HepG2 (cell line): Measurements from ENCODE around the gene BMP6. TPM values are rescaled to one million over a fixed set of nuclear protein-coding genes. Genes with fewer than 3 reads are reported as not detected.

Experiments used
- ATAC-seq: fragments of 200-7000 bp; cut with Tn5 transposase; 3 replicates; pipeline ENCODE4 v1.9.1; 2020; ENCODE audit warnings: mild to moderate bottlenecking, moderate library complexity
- BruUV-seq: library from RNA; stranded (reverse); fragments of 400-500 nt; replicated peaks from 2 replicates; lab custom pipeline; 2021; lab: Mats Ljungman, UMichigan
- CTCF ChIA-PET: fragments of 300-600 bp; formaldehyde crosslinking; extraction: SDS; loops from one replicate; lab custom pipeline; 2021; ENCODE audit warnings: low total read pairs, inconsistent platforms, low intra/inter-chr PET ratio; lab: Yijun Ruan, JAX
- POLR2A ChIA-PET: fragments of 350-600 bp; sonication (Branson Sonifier 250); formaldehyde crosslinking; loops from one replicate; lab custom pipeline; 2020; ENCODE audit warnings: antibody characterized with exemption, inconsistent platforms; lab: Yijun Ruan, JAX
- DNase-seq: peaks from one replicate; pipeline ENCODE4 v3.0.0-alpha.2; 2015; ENCODE audit warnings: low spot score
- FAIRE-seq: peaks from 3 replicates; lab custom pipeline; 2011; peaks lifted over from hg19 to GRCh38; lab: Jason Lieb, UNC
- H2AFZ ChIP-seq: one replicate; pipeline ENCODE4 v1.6.1; 2011; ENCODE audit warnings: low read length, inconsistent platforms
- H3K27ac ChIP-seq: fragments of 300-600 bp; 3 replicates; pipeline ENCODE4 v1.8.0; 2011; ENCODE audit warnings: mixed run types, mild to moderate bottlenecking, mixed read lengths, low read length, inconsistent platforms; ENCODE audit not compliant: insufficient read depth; ENCODE audit errors: extremely low read length
- H3K27me3 ChIP-seq, 2 experiments: fragments of 200-600 bp in 1 of 2; 2 replicates in 1 of 2; 3 replicates in 1 of 2; pipeline versions ENCODE4 v1.6.0 to v1.8.0; 2011; ENCODE audit warnings: low read length in 2 of 2, mild to moderate bottlenecking in 2 of 2, moderate library complexity in 2 of 2, inconsistent platforms in 1 of 2; ENCODE audit not compliant: insufficient read depth in 2 of 2, control insufficient read depth in 1 of 2
- H3K36me3 ChIP-seq, 2 experiments: fragments of 200-600 bp in 1 of 2; replicated peaks in 1 of 2; 2 replicates in 1 of 2; 3 replicates in 1 of 2; pipeline versions ENCODE4 v1.5.1 to v1.8.0; 2011; ENCODE audit warnings: low read length in 2 of 2, inconsistent platforms in 1 of 2; ENCODE audit not compliant: insufficient read depth in 2 of 2, control insufficient read depth in 1 of 2
- H3K4me1 ChIP-seq: 2 replicates; pipeline ENCODE4 v1.5.1; 2012; ENCODE audit warnings: low read length, inconsistent platforms; ENCODE audit not compliant: insufficient read depth
- H3K4me2 ChIP-seq: 2 replicates; pipeline ENCODE4 v1.6.0; 2011; ENCODE audit warnings: low read depth, low read length, inconsistent platforms
- H3K4me3 ChIP-seq, 3 experiments: fragments of 200-600 bp in 1 of 3; sonication (generic), shearing (Covaris generic) in 1 of 3; replicated peaks in 1 of 3; 2 replicates each; pipeline ENCODE4 v1.5.1; 2011 to 2016; ENCODE audit warnings: low read length in 3 of 3, inconsistent platforms in 2 of 3, low read depth in 2 of 3, mild to moderate bottlenecking in 2 of 3, control low read depth in 1 of 3, mixed read lengths in 1 of 3; ENCODE audit not compliant: insufficient read depth in 1 of 3
- H3K79me2 ChIP-seq: one replicate; pipeline ENCODE4 v1.6.1; 2011; ENCODE audit warnings: low read length, inconsistent platforms; ENCODE audit not compliant: insufficient read depth
- H3K9ac ChIP-seq: 2 replicates; pipeline ENCODE4 v1.6.0; 2011; ENCODE audit warnings: mild to moderate bottlenecking, low read depth, low read length, inconsistent platforms; ENCODE audit not compliant: insufficient read depth
- H3K9me3 ChIP-seq: 2 replicates; pipeline ENCODE4 v1.5.1; 2012; ENCODE audit warnings: mild to moderate bottlenecking, low read length
- H4K20me1 ChIP-seq: 2 replicates; pipeline ENCODE4 v1.6.0; 2011; ENCODE audit warnings: inconsistent platforms, mild to moderate bottlenecking, low read length, moderate library complexity; ENCODE audit not compliant: insufficient read depth
- RBM22 ChIP-seq: fragments of 200-400 bp; formaldehyde crosslinking; optimal IDR thresholded peaks from 2 replicates; pipeline ENCODE3; 2017; ENCODE audit warnings: mild to moderate bottlenecking, low read length, moderate library complexity
- SCMH1 ChIP-seq: sonication (generic); formaldehyde crosslinking; IDR thresholded peaks from 2 replicates; pipeline ENCODE4 v1.9.0; 2021; ENCODE audit warnings: missing genetic modification reagents, mild to moderate bottlenecking, borderline replicate concordance
- ZKSCAN1 ChIP-seq: fragments of 150-350 bp; IDR thresholded peaks from 2 replicates; pipeline ENCODE4 v1.6.1; 2014; ENCODE audit warnings: low read length
- WGBS: methylation state at CpG from one replicate; pipeline ENCODE4 v1.1.6; 2017; ENCODE audit warnings: low lambda C conversion rate; 5-methylcytosine and 5-hydroxymethylcytosine counted together
- in situ Hi-C: cut with HindIII; loops from 2 replicates; pipeline ENCODE4 v1.10.0; 2017; ENCODE audit warnings: low pct_unique_long_range_greater_than_20kb; ENCODE audit not compliant: extremely low pct_ligation_motif_present
- intact Hi-C: fragments of 100-400 bp; cut with micrococcal nuclease; formaldehyde crosslinking; loops from one replicate; pipeline ENCODE4 v1.10.0; 2022; ENCODE audit not compliant: unreplicated experiment
- polyA plus RNA-seq, 8 experiments: library from polyadenylated mRNA; depleted of rRNA in 3 of 8; stranded (reverse) in 7 of 8; unstranded in 1 of 8; fragments of >200 nt; fragmentation: Illumina TruSeq in 4 of 8; extraction: Trizol in 4 of 8; gene quantifications; 2 replicates each; pipeline versions ENCODE4 v1.2.1 to v1.2.3, GENCODE V29; 2011 to 2016; ENCODE audit warnings: low read depth in 4 of 8, missing spikeins in 1 of 8, mixed read lengths in 1 of 8; ENCODE audit not compliant: insufficient read depth in 1 of 8
- total RNA-seq, 5 experiments: library from RNA; depleted of rRNA; stranded (reverse); fragments of >200 nt; fragmentation: Illumina TruSeq; extraction: Trizol; gene quantifications; 2 replicates each; pipeline ENCODE4 v1.2.3, GENCODE V29; 2016; ENCODE audit warnings: low read depth in 1 of 5
- TF ChIP-seq, protein P1 (sequence below): sonication (generic); formaldehyde crosslinking; IDR thresholded peaks from 2 replicates; pipeline ENCODE4 v1.4.0; 2020; ENCODE audit warnings: missing genetic modification reagents

Gene BMP6
- total and polyA plus RNA-seq, 2 of the 13 experiments (the other 11 are each of a cell fraction or from before 2014, with no cell fraction given) = 0.09 to 0.18 TPM

DNA sequence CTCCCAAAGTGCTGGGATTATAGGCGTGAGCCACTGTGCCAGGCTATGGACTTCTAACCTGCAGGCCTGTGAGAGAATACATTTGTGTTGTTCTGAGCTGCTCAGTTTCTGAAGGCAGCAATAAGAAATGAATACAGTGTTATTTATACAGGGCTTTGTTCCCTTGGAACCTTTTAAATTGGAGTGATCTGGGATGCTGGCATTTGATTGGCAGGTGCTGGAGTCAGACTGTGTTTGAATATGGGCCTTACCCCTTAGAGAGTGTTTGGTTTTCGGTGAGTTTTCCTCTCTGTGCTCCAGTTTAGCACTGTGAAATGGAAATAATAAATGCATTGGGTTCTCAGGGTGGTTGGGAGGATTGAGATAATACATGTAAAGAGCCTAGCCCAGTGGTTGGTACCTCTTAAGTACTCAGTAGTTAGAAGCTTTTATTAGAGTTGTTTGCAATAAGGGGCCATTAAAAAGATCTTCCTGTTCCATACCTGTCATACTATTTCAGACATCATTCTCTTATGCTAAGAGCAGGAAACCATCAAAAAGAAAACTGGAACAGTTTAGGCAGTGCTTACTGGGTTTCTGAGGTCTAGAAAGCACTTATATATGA lies 22.1 kb downstream of the BMP6 start (continued):
- TF ChIP-seq, protein P1, sequence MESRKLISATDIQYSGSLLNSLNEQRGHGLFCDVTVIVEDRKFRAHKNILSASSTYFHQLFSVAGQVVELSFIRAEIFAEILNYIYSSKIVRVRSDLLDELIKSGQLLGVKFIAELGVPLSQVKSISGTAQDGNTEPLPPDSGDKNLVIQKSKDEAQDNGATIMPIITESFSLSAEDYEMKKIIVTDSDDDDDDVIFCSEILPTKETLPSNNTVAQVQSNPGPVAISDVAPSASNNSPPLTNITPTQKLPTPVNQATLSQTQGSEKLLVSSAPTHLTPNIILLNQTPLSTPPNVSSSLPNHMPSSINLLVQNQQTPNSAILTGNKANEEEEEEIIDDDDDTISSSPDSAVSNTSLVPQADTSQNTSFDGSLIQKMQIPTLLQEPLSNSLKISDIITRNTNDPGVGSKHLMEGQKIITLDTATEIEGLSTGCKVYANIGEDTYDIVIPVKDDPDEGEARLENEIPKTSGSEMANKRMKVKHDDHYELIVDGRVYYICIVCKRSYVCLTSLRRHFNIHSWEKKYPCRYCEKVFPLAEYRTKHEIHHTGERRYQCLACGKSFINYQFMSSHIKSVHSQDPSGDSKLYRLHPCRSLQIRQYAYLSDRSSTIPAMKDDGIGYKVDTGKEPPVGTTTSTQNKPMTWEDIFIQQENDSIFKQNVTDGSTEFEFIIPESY (CRISPR knock-in tag) = no peak
- TF ChIP-seq, all 625 proteins: peak for 0

DNA sequence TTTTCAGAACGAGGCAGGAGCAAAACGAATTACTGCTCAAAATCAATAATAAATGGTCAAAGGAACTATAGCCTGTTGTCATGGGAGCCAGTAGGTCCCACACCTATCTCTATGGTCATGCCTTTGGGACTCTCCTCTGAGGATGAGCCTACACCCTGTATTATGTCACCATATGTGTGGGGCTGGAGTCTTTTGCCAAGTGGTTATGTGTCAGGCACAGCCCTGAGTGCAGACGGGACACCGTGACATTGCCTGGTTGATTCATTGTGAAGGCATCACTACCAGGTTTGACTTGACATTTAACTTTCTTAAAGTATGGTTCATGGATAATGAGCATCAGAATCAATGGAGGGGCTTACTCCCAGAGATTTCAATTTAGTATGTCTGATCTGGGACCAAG lies 23.6 kb downstream of the BMP6 start:
- no peaks in the 10 kb centered on the region for H3K4me1 ChIP-seq
- ATAC-seq (no peak), DNase-seq (no peak), FAIRE-seq (no peak)
- CTCF ChIA-PET = no interaction called here
- H3K4me2 ChIP-seq = no peak overlapping the region
- H2AFZ ChIP-seq = no peak overlapping the region
- H3K9me3 ChIP-seq = no peaks in the 10 kb centered on the region
- H3K36me3 ChIP-seq = no peaks in the 10 kb centered on the region
- POLR2A ChIA-PET = no interaction called here
- H3K27ac ChIP-seq = no peak overlapping the region
- H3K27me3 ChIP-seq = peaks cover 5 to 24% of the 10 kb centered on the region in 2 experiments; a peak in 3 of 5 replicates
- H3K79me2 ChIP-seq = no peaks in the 10 kb centered on the region
- no TSS peak for BruUV-seq
- no peak for TF ChIP-seq RBM22
- in situ Hi-C loops = no loop called here
- intact Hi-C loops = no loop called here
- no peak overlapping the region for H3K9ac ChIP-seq
- H4K20me1 ChIP-seq = no peaks in the 10 kb centered on the region
- H3K4me3 ChIP-seq = no peak overlapping the region
- 34% methylated on average over 4 of the region's 4 CpGs for WGBS

DNA sequence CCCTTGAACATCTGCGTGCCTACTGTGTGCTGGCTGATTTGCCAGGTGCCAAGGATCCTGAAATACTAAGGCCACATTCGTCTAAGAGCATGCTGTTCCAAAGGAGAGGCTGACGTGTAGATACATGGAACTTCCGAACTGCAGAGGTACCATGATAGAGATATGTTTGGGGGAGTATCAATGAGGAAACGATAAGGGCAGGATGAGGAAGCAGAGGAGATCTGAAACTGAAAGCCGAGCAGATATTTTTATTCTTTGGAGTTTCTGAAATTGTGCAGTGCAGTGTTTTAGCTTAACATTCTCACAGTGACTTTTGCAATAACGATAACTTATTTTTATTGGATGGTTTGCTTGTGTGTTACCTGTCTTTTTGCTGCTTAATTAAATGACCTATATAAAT lies 24.3 kb downstream of the BMP6 start:
- no TSS peak for BruUV-seq
- H3K79me2 ChIP-seq = no peaks in the 10 kb centered on the region
- no peak for TF ChIP-seq SCMH1 (CRISPR knock-in tag)
- 0 out of 2 replicates have a peak, but pooled peaks have one; percentile 33 for TF ChIP-seq ZKSCAN1
- TF ChIP-seq, all 625 proteins: peak for 1
- Histone ChIP-seq H2AFZ (no peak overlapping the region), H3K9ac (no peak overlapping the region), H4K20me1 (no peaks in the 10 kb centered on the region), H3K4me3 (no peak overlapping the region), H3K27me3 (peaks cover 5 to 17% of the 10 kb centered on the region in 2 experiments; a peak in 3 of 5 replicates), H3K4me1 (no peaks in the 10 kb centered on the region), H3K9me3 (no peaks in the 10 kb centered on the region), H3K36me3 (no peaks in the 10 kb centered on the region), H3K27ac (no peak overlapping the region), H3K4me2 (no peak overlapping the region)
- no peak for FAIRE-seq
- no peak for DNase-seq
- ChIA-PET POLR2A (no interaction called here), CTCF (no interaction called here)
- WGBS = 13% methylated on average over 7 of the region's 7 CpGs
- no peak for ATAC-seq
- intact Hi-C loops (no loop called here), in situ Hi-C loops (no loop called here)
